ENCODE measurements around the gene ARHGEF7. TPM values are rescaled to one million over a fixed set of nuclear protein-coding genes. Genes with fewer than 3 reads are reported as not detected.

Gene ARHGEF7
- total RNA-seq, 2 experiments from 2014 or later, result 39.5 to 51.3 TPM

DNA sequence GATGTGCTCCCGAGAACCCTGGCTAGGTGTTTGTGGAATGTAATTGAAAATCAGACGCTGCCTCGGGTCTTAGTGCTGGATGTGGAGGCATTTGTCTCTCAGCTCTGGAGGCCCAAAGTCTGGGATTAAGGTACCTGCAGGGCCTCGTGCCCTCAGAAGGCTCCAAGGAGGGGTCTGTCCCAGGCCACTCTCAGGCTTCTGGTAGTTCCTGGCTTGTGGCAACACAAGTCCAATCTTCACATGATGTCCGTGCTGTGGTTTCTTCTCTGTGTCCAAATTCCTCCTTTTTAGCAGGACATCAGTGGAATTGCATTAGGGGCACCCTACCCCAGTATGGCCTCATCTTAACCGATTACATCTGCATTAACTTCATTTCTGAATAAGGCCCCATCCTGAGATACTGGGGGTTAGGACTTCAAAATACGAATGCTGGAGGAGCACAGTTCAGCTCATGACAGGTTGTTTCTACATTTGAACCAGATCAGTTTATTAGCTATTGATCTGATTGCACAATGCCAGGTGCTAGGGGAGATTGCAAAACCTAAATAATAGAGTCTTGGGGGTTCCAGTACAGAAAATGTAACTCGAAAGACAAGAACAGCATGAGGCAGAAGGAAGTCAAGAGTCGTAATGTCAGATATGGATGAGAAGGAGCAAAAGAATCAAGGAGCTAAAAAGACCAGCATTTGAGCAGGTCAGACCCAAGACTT, 3.9 kb downstream of the ARHGEF7 start:
- POLR2A ChIA-PET, result no interaction called here
- CTCF ChIA-PET (ENCODE audit: unreplicated experiment), result no interaction called here
- intact Hi-C loops (cut with micrococcal nuclease; ENCODE audit: unreplicated experiment), result no loop called here
- Histone ChIP-seq H3K79me2 (ENCODE audit: insufficient read depth, low read depth, low read length) (no peaks in the 10 kb centered on the region), H3K36me3 (ENCODE audit: insufficient read depth, low read length) (no peaks in the 10 kb centered on the region), H3K4me1 (ENCODE audit: insufficient read depth, low read length, poor library complexity, severe bottlenecking) (no peaks in the 10 kb centered on the region), H3K9me3 (ENCODE audit: low read length) (no peaks in the 10 kb centered on the region), H2AFZ (ENCODE audit: low read length) (no peak overlapping the region), H3K4me3 (ENCODE audit: low read depth, low read length, poor library complexity, severe bottlenecking) (no peak overlapping the region), H4K20me1 (ENCODE audit: insufficient read depth, low read length) (no peaks in the 10 kb centered on the region), H3K4me2 (ENCODE audit: low read length) (no peak overlapping the region), H3K27ac (ENCODE audit: low read depth, low read length, poor library complexity, severe bottlenecking) (no peak overlapping the region), H3K9me2 (ENCODE audit: insufficient read depth, low read length) (no peaks in the 10 kb centered on the region)
- DNase-seq (ENCODE audit: low spot score), result no peak
- no peak for TF ChIP-seq EZH2phosphoT487 (IDR thresholded peaks at IDR 0.05; ENCODE audit: borderline replicate concordance, low read depth, low read length)
- TF ChIP-seq, protein P1, sequence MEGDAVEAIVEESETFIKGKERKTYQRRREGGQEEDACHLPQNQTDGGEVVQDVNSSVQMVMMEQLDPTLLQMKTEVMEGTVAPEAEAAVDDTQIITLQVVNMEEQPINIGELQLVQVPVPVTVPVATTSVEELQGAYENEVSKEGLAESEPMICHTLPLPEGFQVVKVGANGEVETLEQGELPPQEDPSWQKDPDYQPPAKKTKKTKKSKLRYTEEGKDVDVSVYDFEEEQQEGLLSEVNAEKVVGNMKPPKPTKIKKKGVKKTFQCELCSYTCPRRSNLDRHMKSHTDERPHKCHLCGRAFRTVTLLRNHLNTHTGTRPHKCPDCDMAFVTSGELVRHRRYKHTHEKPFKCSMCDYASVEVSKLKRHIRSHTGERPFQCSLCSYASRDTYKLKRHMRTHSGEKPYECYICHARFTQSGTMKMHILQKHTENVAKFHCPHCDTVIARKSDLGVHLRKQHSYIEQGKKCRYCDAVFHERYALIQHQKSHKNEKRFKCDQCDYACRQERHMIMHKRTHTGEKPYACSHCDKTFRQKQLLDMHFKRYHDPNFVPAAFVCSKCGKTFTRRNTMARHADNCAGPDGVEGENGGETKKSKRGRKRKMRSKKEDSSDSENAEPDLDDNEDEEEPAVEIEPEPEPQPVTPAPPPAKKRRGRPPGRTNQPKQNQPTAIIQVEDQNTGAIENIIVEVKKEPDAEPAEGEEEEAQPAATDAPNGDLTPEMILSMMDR (conservative IDR thresholded peaks at IDR 0.05; ENCODE audit: low read length), result no peak
- BruUV-seq (replicated peaks), result no TSS peak

- Histone ChIP-seq H2AFZ (ENCODE audit: low read length) (no peak overlapping the region), H3K9me2 (ENCODE audit: insufficient read depth, low read length) (no peaks in the 10 kb centered on the region), H3K4me2 (ENCODE audit: low read length) (no peak overlapping the region), H4K20me1 (ENCODE audit: insufficient read depth, low read length) (no peaks in the 10 kb centered on the region), H3K27ac (ENCODE audit: low read depth, low read length, poor library complexity, severe bottlenecking) (no peak overlapping the region), H3K36me3 (ENCODE audit: insufficient read depth, low read length) (no peaks in the 10 kb centered on the region), H3K9me3 (ENCODE audit: low read length) (no peaks in the 10 kb centered on the region), H3K4me3 (ENCODE audit: low read depth, low read length, poor library complexity, severe bottlenecking) (no peak overlapping the region), H3K4me1 (ENCODE audit: insufficient read depth, low read length, poor library complexity, severe bottlenecking) (no peaks in the 10 kb centered on the region), H3K79me2 (ENCODE audit: insufficient read depth, low read depth, low read length) (no peaks in the 10 kb centered on the region)
- no peak for TF ChIP-seq EZH2phosphoT487 (IDR thresholded peaks at IDR 0.05; ENCODE audit: borderline replicate concordance, low read depth, low read length)
- TF ChIP-seq, protein P1 (conservative IDR thresholded peaks at IDR 0.05; ENCODE audit: low read length), result no peak
- POLR2A ChIA-PET, result no interaction called here
- BruUV-seq (replicated peaks), result no TSS peak
- CTCF ChIA-PET (ENCODE audit: unreplicated experiment), result no interaction called here
- intact Hi-C loops (cut with micrococcal nuclease; ENCODE audit: unreplicated experiment), result no loop called here
- no peak for DNase-seq (ENCODE audit: low spot score)
These were observed 4.9 kb downstream of the ARHGEF7 start for GRCh38 chr13:111119966-111120365.

DNA sequence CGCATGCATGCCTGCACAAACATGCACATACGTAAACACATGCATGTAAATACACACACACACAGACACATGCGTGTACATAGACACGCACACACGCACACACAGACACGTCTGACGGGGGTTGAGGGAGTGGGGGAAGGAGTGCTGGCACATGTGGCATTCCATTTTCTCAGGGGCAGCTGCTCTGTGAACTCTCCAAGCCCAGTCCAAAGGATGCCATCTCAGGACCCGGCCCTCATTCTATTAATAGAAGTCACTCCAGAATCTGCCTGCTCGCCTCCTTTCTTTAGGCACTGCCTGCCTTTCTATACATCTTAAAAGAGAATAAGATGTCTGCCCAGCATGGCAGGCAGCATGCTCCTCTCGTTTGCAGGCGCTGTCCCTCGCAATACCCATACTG, 5.3 kb downstream of the ARHGEF7 start:
- Histone ChIP-seq H3K4me2 (ENCODE audit: low read length) (no peak overlapping the region), H3K9me2 (ENCODE audit: insufficient read depth, low read length) (no peaks in the 10 kb centered on the region), H3K27ac (ENCODE audit: low read depth, low read length, poor library complexity, severe bottlenecking) (no peak overlapping the region), H2AFZ (ENCODE audit: low read length) (no peak overlapping the region), H3K79me2 (ENCODE audit: insufficient read depth, low read depth, low read length) (no peaks in the 10 kb centered on the region), H3K36me3 (ENCODE audit: insufficient read depth, low read length) (no peaks in the 10 kb centered on the region), H4K20me1 (ENCODE audit: insufficient read depth, low read length) (no peaks in the 10 kb centered on the region), H3K9me3 (ENCODE audit: low read length) (no peaks in the 10 kb centered on the region), H3K4me3 (ENCODE audit: low read depth, low read length, poor library complexity, severe bottlenecking) (no peak overlapping the region), H3K4me1 (ENCODE audit: insufficient read depth, low read length, poor library complexity, severe bottlenecking) (no peaks in the 10 kb centered on the region)
- no TSS peak for BruUV-seq (replicated peaks)
- ChIA-PET CTCF (ENCODE audit: unreplicated experiment) (no interaction called here), POLR2A (no interaction called here)
- TF ChIP-seq EZH2phosphoT487 (IDR thresholded peaks at IDR 0.05; ENCODE audit: borderline replicate concordance, low read depth, low read length), result no peak
- TF ChIP-seq, protein P1 (conservative IDR thresholded peaks at IDR 0.05; ENCODE audit: low read length), result no peak
- DNase-seq (ENCODE audit: low spot score), result no peak
- intact Hi-C loops (cut with micrococcal nuclease; ENCODE audit: unreplicated experiment), result no loop called here
